WTC11 (cell line): ENCODE measurements around the gene ARMC9.

Experiments used
- CBFB ChIP-seq: sonication (generic); formaldehyde crosslinking; IDR thresholded peaks from 2 replicates; pipeline ENCODE4 v1.8.1; 2022; ENCODE audit warnings: mild to moderate bottlenecking, low read depth, missing genetic modification reagents
- CTCF ChIP-seq: fragments of 200-600 bp; IDR thresholded peaks from 2 replicates; pipeline ENCODE4 v1.8.0; 2022; ENCODE audit warnings: antibody characterized with exemption
- E2F1 ChIP-seq: sonication (generic); formaldehyde crosslinking; IDR thresholded peaks from 2 replicates; pipeline ENCODE4 v1.8.0; 2022; ENCODE audit warnings: mild to moderate bottlenecking, missing genetic modification reagents
- ETV6 ChIP-seq: sonication (generic); formaldehyde crosslinking; IDR thresholded peaks from 2 replicates; pipeline ENCODE4 v1.8.1; 2022; ENCODE audit warnings: mild to moderate bottlenecking, missing genetic modification reagents
- FOXP1 ChIP-seq: sonication (generic); formaldehyde crosslinking; IDR thresholded peaks from 2 replicates; pipeline ENCODE4 v1.8.0; 2022; ENCODE audit warnings: missing genetic modification reagents, mild to moderate bottlenecking, moderate library complexity, borderline replicate concordance
- GABPB1 ChIP-seq: sonication (generic); formaldehyde crosslinking; IDR thresholded peaks from 2 replicates; pipeline ENCODE4 v1.8.1; 2023; ENCODE audit warnings: mild to moderate bottlenecking, missing genetic modification reagents
- NR2C2 ChIP-seq: sonication (generic); formaldehyde crosslinking; IDR thresholded peaks from 2 replicates; pipeline ENCODE4 v1.8.0; 2022; ENCODE audit warnings: mild to moderate bottlenecking, missing genetic modification reagents
- PRDM15 ChIP-seq: sonication (generic); formaldehyde crosslinking; IDR thresholded peaks from 2 replicates; pipeline ENCODE4 v1.8.0; 2022; ENCODE audit warnings: missing genetic modification reagents
- PREB ChIP-seq: sonication (generic); formaldehyde crosslinking; IDR thresholded peaks from 2 replicates; pipeline ENCODE4 v1.8.1; 2022; ENCODE audit warnings: mild to moderate bottlenecking, missing genetic modification reagents, moderate library complexity, borderline replicate concordance
- ZBTB21 ChIP-seq: sonication (generic); formaldehyde crosslinking; IDR thresholded peaks from 2 replicates; pipeline ENCODE4 v1.8.1; 2023; ENCODE audit warnings: mild to moderate bottlenecking, missing genetic modification reagents, borderline replicate concordance
- TF ChIP-seq, protein P1 (sequence below): sonication (generic); formaldehyde crosslinking; IDR thresholded peaks from 2 replicates; pipeline ENCODE4 v1.8.0; 2022; ENCODE audit warnings: mild to moderate bottlenecking, missing genetic modification reagents
- TF ChIP-seq, protein P2 (sequence below): sonication (generic); formaldehyde crosslinking; IDR thresholded peaks from 2 replicates; pipeline ENCODE4 v1.8.1; 2023; ENCODE audit warnings: mild to moderate bottlenecking, moderate library complexity, missing genetic modification reagents

DNA sequence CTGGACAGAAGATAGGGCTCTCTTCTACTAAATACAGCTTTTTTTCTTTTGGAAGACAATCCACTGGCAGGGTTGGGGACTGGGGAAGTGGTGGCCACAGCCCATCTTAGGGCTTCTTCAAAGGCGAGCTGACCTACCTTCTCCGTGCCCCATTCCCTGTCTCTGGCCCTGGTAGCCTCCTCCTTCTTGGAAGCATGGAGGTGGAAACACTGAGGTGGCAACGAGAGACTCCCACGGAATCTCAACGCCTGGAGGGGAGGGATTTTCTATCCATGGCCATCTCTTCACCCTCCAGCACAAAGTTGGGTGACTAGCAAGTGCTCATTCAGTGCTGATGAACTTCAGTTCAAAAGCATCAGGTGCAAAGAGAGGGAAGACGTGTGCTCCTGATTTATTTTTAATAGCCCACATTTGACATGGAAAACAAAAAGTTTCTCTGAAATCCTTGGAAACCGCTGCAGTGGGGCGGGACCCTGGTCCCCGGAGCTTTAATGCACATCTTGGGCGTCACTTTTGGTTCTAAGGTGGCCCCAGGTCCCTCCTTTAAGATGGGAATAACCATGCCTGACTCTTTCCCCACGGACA is 633 bp upstream of the ARMC9 start:
- TF ChIP-seq PREB (CRISPR knock-in tag) (no peak), CTCF (no peak), GABPB1 (CRISPR knock-in tag) (no peak), CBFB (CRISPR knock-in tag) (no peak), NR2C2 (CRISPR knock-in tag) (no peak), ETV6 (no peak), FOXP1 (CRISPR knock-in tag) (no peak), ZBTB21 (no peak), E2F1 (CRISPR knock-in tag) (no peak), PRDM15 (no peak)
- TF ChIP-seq, protein P1, sequence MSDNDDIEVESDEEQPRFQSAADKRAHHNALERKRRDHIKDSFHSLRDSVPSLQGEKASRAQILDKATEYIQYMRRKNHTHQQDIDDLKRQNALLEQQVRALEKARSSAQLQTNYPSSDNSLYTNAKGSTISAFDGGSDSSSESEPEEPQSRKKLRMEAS (CRISPR knock-in tag), result no peak
- TF ChIP-seq, protein P2, sequence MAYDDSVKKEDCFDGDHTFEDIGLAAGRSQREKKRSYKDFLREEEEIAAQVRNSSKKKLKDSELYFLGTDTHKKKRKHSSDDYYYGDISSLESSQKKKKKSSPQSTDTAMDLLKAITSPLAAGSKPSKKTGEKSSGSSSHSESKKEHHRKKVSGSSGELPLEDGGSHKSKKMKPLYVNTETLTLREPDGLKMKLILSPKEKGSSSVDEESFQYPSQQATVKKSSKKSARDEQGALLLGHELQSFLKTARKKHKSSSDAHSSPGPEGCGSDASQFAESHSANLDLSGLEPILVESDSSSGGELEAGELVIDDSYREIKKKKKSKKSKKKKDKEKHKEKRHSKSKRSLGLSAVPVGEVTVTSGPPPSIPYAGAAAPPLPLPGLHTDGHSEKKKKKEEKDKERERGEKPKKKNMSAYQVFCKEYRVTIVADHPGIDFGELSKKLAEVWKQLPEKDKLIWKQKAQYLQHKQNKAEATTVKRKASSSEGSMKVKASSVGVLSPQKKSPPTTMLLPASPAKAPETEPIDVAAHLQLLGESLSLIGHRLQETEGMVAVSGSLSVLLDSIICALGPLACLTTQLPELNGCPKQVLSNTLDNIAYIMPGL, result no peak
